ENCODE results near the gene BCAS1.

Gene BCAS1

GRCh38 chr20:54070187-54070987 lies at the start of gene BCAS1:
TSS of gene BCAS1 (minus strand) at chr20:54070594. CDS start at chr20:54058718, 11,876 bp downstream.
- no peak for DNase-seq (ENCODE audit: low read depth)

- DNase-seq (ENCODE audit: low read depth): no peak
Measured at GRCh38 chr20:54119744-54120143, 49.4 kb upstream of the BCAS1 start.

- DNase-seq (ENCODE audit: low read depth): no peak
Measured at GRCh38 chr20:54118220-54119001, 48.0 kb upstream of the BCAS1 start.

GRCh38 chr20:54116550-54117235 lies 46.3 kb upstream of the BCAS1 start:
- DNase-seq (ENCODE audit: low read depth): no peak

GRCh38 chr20:54115172-54115854 lies 44.9 kb upstream of the BCAS1 start:
- no peak for DNase-seq (ENCODE audit: low read depth)

- DNase-seq (ENCODE audit: low read depth): no peak
Measured at GRCh38 chr20:54114109-54114508, 43.7 kb upstream of the BCAS1 start.

GRCh38 chr20:54113566-54113965 lies 43.2 kb upstream of the BCAS1 start:
- no peak for DNase-seq (ENCODE audit: low read depth)

- DNase-seq (ENCODE audit: low read depth): no peak
Measured at GRCh38 chr20:54112221-54112884, 42.0 kb upstream of the BCAS1 start.

- no peak for DNase-seq (ENCODE audit: low read depth)
Measured at GRCh38 chr20:54111460-54111859, 41.1 kb upstream of the BCAS1 start.

GRCh38 chr20:54110457-54110856 lies 40.1 kb upstream of the BCAS1 start:
- DNase-seq (ENCODE audit: low read depth): no peak

GRCh38 chr20:54110041-54110440 lies 39.6 kb upstream of the BCAS1 start:
- no peak for DNase-seq (ENCODE audit: low read depth)

- DNase-seq (ENCODE audit: low read depth): no peak
Measured at GRCh38 chr20:54108817-54109216, 38.4 kb upstream of the BCAS1 start.

GRCh38 chr20:54108326-54108642 lies 37.9 kb upstream of the BCAS1 start:
- no peak for DNase-seq (ENCODE audit: low read depth)

- no peak for DNase-seq (ENCODE audit: low read depth)
Measured at GRCh38 chr20:54107600-54108325, 37.4 kb upstream of the BCAS1 start.

GRCh38 chr20:54107181-54107580 lies 36.8 kb upstream of the BCAS1 start:
- DNase-seq (ENCODE audit: low read depth): no peak

GRCh38 chr20:54106162-54106561 lies 35.8 kb upstream of the BCAS1 start:
- no peak for DNase-seq (ENCODE audit: low read depth)

GRCh38 chr20:54105653-54106052 lies 35.3 kb upstream of the BCAS1 start:
- DNase-seq (ENCODE audit: low read depth): no peak

- DNase-seq (ENCODE audit: low read depth): no peak
Measured at GRCh38 chr20:54104781-54105180, 34.4 kb upstream of the BCAS1 start.

- no peak for DNase-seq (ENCODE audit: low read depth)
Measured at GRCh38 chr20:54103762-54104600, 33.6 kb upstream of the BCAS1 start.

Data from stimulated activated CD8-positive, alpha-beta memory T cell treated with anti-CD3 and anti-CD28 coated beads, Interleukin-15, amount 100 ng/mL, for 24 hours (primary cell).